Right atrium auricular region (tissue), 2 donors: ENCODE data around the gene ANKS1B. TPM values are rescaled to one million over a fixed set of nuclear protein-coding genes. Genes with fewer than 3 reads are reported as not detected.

ENCODE experiments used
- DNase-seq: peaks from one replicate; pipeline ENCODE4 v3.0.0-alpha.2; 2019; ENCODE audit warnings: low spot score
- H3K27ac ChIP-seq, 2 donors: fragments of 200-600 bp; sonication (generic); 1 replicate in 1 of 2; 2 replicates in 1 of 2; pipeline ENCODE4 v1.5.1; 2016 to 2019
- H3K27me3 ChIP-seq, 2 donors: fragments of 200-600 bp; sonication (generic); one replicate each; pipeline versions ENCODE4 v1.5.1 to v1.6.0; 2017 to 2019
- H3K36me3 ChIP-seq: fragments of 200-600 bp; sonication (generic); one replicate; pipeline ENCODE4 v1.5.1; 2016
- H3K4me1 ChIP-seq, 2 donors: fragments of 200-600 bp; sonication (generic); one replicate each; pipeline versions ENCODE4 v1.5.1 to v1.6.0; 2017 to 2019
- H3K4me3 ChIP-seq, 2 donors: fragments of 200-600 bp; sonication (generic); 1 replicate in 1 of 2; 2 replicates in 1 of 2; pipeline ENCODE4 v1.5.1; 2017 to 2019; ENCODE audit warnings: mild to moderate bottlenecking in 1 of 2, moderate library complexity in 1 of 2
- H3K9me3 ChIP-seq, 2 donors: fragments of 200-600 bp; sonication (generic); one replicate each; pipeline ENCODE4 v1.5.1; 2019
- total RNA-seq, 2 donors: library from RNA; depleted of rRNA; stranded (reverse); fragments of >200 nt; gene quantifications; one replicate each; pipeline ENCODE4 v1.1.0, GENCODE V29; 2016
- TF ChIP-seq, protein P1 (sequence below), 2 donors: fragments of 200-600 bp; sonication (generic); IDR thresholded peaks; one replicate each; pipeline ENCODE4 v1.5.1; 2019; ENCODE audit warnings: antibody characterized with exemption in 2 of 2

ANKS1B gene
- total RNA-seq, 2 donors from 2014 or later: 2.4 to 3.1 TPM

DNA sequence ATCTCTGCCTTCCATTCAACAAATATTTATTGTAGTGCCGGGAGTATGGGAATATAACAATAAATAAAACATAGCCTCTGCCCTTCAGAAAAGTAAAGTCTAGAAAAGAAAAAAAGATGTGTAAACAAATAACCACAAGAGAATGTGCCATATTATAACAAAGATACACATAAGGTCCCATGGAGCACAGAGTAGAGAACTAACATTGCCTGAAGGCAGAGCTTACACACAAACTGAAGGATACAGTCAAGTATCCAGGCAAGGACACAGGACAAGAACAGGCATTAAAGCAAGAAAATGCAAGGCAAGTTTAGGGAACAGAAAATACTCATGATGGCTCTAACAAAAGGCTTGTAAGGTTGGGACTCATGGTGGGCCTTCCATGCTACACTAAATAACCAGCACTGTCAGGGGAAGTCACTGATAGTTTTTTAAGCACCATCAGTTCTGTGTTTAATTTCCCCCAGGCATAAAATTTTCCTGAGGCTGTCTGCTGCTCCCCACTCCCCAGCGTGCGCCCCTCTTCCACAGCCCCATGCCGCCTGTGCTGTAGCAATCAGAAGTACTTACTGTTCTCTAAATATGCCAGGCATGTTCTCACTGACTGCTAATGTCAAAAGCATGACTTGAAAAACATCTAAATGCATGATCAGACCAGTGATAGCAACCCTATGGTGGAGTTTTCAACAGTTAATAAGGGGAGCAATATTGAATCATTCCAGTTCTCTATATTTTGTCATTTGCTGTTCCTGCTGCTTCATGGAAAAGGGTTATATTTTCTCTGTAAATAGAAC lies 77.8 kb downstream of the ANKS1B start:
- Histone ChIP-seq H3K27ac (no peak overlapping the region), H3K36me3 (no peaks in the 10 kb centered on the region), H3K9me3 (no peaks in the 10 kb centered on the region), H3K4me3 (no peak overlapping the region), H3K4me1 (no peaks in the 10 kb centered on the region), H3K27me3 (no peaks in the 10 kb centered on the region)
- TF ChIP-seq, protein P1, sequence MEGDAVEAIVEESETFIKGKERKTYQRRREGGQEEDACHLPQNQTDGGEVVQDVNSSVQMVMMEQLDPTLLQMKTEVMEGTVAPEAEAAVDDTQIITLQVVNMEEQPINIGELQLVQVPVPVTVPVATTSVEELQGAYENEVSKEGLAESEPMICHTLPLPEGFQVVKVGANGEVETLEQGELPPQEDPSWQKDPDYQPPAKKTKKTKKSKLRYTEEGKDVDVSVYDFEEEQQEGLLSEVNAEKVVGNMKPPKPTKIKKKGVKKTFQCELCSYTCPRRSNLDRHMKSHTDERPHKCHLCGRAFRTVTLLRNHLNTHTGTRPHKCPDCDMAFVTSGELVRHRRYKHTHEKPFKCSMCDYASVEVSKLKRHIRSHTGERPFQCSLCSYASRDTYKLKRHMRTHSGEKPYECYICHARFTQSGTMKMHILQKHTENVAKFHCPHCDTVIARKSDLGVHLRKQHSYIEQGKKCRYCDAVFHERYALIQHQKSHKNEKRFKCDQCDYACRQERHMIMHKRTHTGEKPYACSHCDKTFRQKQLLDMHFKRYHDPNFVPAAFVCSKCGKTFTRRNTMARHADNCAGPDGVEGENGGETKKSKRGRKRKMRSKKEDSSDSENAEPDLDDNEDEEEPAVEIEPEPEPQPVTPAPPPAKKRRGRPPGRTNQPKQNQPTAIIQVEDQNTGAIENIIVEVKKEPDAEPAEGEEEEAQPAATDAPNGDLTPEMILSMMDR (IDR thresholded peaks at IDR 0.05): no peak
- DNase-seq: no peak

GRCh38 chr12:99901181-99901580 lies 83.6 kb downstream of the ANKS1B start:
- DNase-seq: no peak
- H3K4me1 ChIP-seq: no peaks in the 10 kb centered on the region
- no peaks in the 10 kb centered on the region for H3K9me3 ChIP-seq
- TF ChIP-seq, protein P1 (IDR thresholded peaks at IDR 0.05): no peak
- no peaks in the 10 kb centered on the region for H3K27me3 ChIP-seq
- no peak overlapping the region for H3K27ac ChIP-seq
- H3K36me3 ChIP-seq: no peaks in the 10 kb centered on the region
- no peak overlapping the region for H3K4me3 ChIP-seq

DNA sequence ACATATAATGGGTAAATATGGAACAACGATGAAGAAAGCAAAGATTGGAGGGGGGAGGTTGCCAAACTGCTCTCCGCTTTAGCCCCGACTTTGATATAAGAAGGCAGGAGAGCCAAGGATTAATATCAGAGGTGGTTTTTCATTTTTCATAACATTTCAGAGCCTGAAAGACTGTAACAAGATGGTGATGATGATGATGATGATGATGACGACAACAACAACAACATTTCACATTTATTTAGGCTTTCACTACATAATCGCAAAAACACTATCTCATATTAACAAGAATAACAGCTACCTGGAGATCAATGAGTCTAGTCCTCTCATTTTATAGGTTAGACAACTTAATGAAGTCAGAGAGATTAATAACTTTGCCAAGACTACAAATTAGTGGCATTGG lies 86.1 kb downstream of the ANKS1B start:
- Histone ChIP-seq H3K27me3 (no peaks in the 10 kb centered on the region), H3K27ac (no peak overlapping the region), H3K4me3 (no peak overlapping the region), H3K36me3 (no peaks in the 10 kb centered on the region), H3K4me1 (no peaks in the 10 kb centered on the region), H3K9me3 (no peaks in the 10 kb centered on the region)
- DNase-seq: no peak
- TF ChIP-seq, protein P1 (IDR thresholded peaks at IDR 0.05): no peak

DNA sequence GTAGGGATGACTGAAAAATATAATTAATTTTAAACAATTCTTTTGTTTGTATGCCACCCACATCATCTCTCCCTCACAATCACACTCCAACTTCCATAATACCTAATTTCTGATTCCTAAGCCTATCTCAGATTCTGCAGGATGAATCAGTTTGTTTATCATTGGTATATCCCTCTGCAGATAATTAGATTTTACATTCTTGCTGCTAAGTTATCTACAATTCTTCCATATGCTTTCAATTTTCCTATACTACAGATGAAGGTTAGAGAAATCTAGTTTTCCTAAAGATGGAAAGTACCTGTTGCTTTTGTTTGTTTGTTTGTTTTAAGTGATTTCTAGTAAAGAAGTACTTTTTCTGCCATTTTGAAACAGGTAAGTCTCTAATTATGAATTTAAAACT lies 105.3 kb downstream of the ANKS1B start:
- no peaks in the 10 kb centered on the region for H3K4me1 ChIP-seq
- TF ChIP-seq, protein P1 (IDR thresholded peaks at IDR 0.05): no peak
- no peaks in the 10 kb centered on the region for H3K9me3 ChIP-seq
- no peak overlapping the region for H3K27ac ChIP-seq
- no peaks in the 10 kb centered on the region for H3K27me3 ChIP-seq
- no peak overlapping the region for H3K4me3 ChIP-seq
- no peak for DNase-seq
- no peaks in the 10 kb centered on the region for H3K36me3 ChIP-seq

DNA sequence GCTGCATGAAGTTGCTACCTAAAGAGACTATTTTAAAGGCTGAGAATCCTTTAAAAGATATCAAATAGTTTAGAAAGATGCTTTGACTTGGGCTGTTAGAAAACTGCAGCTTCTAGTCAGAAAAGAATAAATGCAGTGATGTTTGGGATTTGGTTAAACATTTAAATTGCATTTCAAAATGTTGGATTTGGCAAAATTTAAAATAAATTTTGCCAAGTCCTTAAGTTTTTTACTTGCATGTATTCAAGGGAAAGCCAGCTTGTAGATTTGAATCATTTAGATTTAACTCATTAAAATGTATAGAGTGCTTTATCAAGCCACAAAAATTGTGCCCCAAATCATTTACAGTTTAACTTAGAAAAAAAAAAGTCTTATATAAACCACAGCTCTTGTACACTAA lies 109.7 kb downstream of the ANKS1B start:
- Histone ChIP-seq H3K4me1 (no peaks in the 10 kb centered on the region), H3K9me3 (no peaks in the 10 kb centered on the region), H3K36me3 (no peaks in the 10 kb centered on the region), H3K4me3 (no peak overlapping the region), H3K27ac (no peak overlapping the region), H3K27me3 (no peaks in the 10 kb centered on the region)
- TF ChIP-seq, protein P1 (IDR thresholded peaks at IDR 0.05): no peak
- DNase-seq: no peak

- DNase-seq: no peak
- Histone ChIP-seq H3K27me3 (no peaks in the 10 kb centered on the region), H3K4me3 (no peak overlapping the region), H3K4me1 (no peaks in the 10 kb centered on the region), H3K9me3 (no peaks in the 10 kb centered on the region), H3K27ac (no peak overlapping the region), H3K36me3 (no peaks in the 10 kb centered on the region)
- TF ChIP-seq, protein P1 (IDR thresholded peaks at IDR 0.05): no peak
These were observed 114.7 kb downstream of the ANKS1B start for GRCh38 chr12:99870085-99870484.
